Breast epithelium (tissue), 4 donors: ENCODE data around the gene RABAC1. TPM values are rescaled to one million over a fixed set of nuclear protein-coding genes. Genes with fewer than 3 reads are reported as not detected.

ENCODE experiments used
- DNase-seq, 2 donors: peaks; one replicate each; pipeline ENCODE4 v3.0.0-alpha.2; 2019; ENCODE audit warnings: low spot score in 2 of 2
- H3K27ac ChIP-seq, 2 donors: fragments of 200-600 bp; sonication (generic) in 1 of 2; one replicate each; pipeline ENCODE4 v1.5.1; 2016 to 2019; ENCODE audit warnings: mild to moderate bottlenecking in 1 of 2
- H3K27me3 ChIP-seq, 2 donors: fragments of 200-600 bp; sonication (generic) in 1 of 2; one replicate each; pipeline versions ENCODE4 v1.5.1 to v1.6.0; 2017 to 2019; ENCODE audit warnings: control low read depth in 1 of 2, mild to moderate bottlenecking in 1 of 2
- H3K36me3 ChIP-seq: fragments of 200-600 bp; one replicate; pipeline ENCODE4 v1.5.1; 2019
- H3K4me1 ChIP-seq, 2 donors: fragments of 200-600 bp; sonication (generic); one replicate each; pipeline ENCODE4 v1.5.1; 2016 to 2019; ENCODE audit warnings: control low read depth in 1 of 2
- H3K4me3 ChIP-seq, 3 donors: fragments of 200-600 bp; sonication (generic); 1 replicate in 2 of 3; 2 replicates in 1 of 3; pipeline ENCODE4 v1.5.1; 2016 to 2019; ENCODE audit warnings: mild to moderate bottlenecking in 3 of 3, moderate library complexity in 2 of 3
- H3K9me3 ChIP-seq, 2 donors: fragments of 200-600 bp; sonication (generic) in 1 of 2; one replicate each; pipeline ENCODE4 v1.5.1; 2016 to 2019; ENCODE audit warnings: control low read depth in 1 of 2
- POLR2A ChIP-seq: fragments of 450-650 bp; IDR thresholded peaks from one replicate; pipeline ENCODE4 v1.6.1; 2016; ENCODE audit warnings: antibody characterized with exemption, mild to moderate bottlenecking, moderate library complexity
- POLR2AphosphoS5 ChIP-seq, 3 donors: sonication (generic); formaldehyde crosslinking; IDR thresholded peaks; one replicate each; pipeline ENCODE4 v1.6.1; 2017; ENCODE audit warnings: antibody characterized with exemption in 3 of 3
- intact Hi-C: fragments of 100-400 bp; cut with DNase I; formaldehyde crosslinking; loops from one replicate; pipeline ENCODE4 v1.15.1; 2023; ENCODE audit warnings: low total_unique reads
- total RNA-seq, 3 donors: library from RNA; depleted of rRNA; stranded (reverse); fragments of >200 nt; gene quantifications; one replicate each; pipeline ENCODE4 v1.1.0, GENCODE V29; 2016
- TF ChIP-seq, protein P1 (sequence below), 3 donors: fragments of 450-650 bp; IDR thresholded peaks; one replicate each; pipeline ENCODE4 v1.5.1; 2016 to 2017; ENCODE audit warnings: antibody characterized with exemption in 3 of 3, mild to moderate bottlenecking in 3 of 3, moderate library complexity in 3 of 3

Gene RABAC1
- total RNA-seq, 3 donors from 2014 or later, result 150 to 190 (median 153) TPM

DNA sequence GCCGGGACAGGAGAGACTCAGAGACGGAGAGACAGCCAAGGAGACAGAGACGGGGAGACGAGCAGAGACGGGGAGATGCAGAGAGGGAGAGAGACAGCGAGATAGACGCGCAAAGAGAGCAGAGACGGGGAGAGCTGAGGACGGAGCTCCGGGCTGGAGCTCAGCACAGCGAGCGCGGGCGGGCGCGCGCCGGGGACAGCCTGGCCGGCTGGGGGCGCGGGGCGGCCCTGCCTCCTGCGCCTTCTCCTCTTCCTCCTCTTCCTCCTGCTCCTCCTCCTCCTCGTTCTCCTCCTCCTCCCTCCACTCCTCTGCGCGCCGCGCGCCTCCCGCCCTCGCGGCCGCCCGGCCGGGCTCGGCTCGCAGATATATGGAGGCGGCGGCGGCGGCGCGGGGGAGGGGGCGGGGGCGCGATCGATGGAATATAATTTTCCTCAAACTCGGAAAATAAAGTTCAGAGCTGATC is 30.9 kb downstream of the RABAC1 start, which contains the start of gene ERFL:
TSS of gene ERFL (minus strand) at position 229 of the 463 bp plus-strand sequence. CDS start 15,530 bp downstream, outside the sequence.
- peak within 1 kb of the TSS; percentile 26 to 64 (median 51) for H3K4me3 ChIP-seq
- H3K9me3 ChIP-seq, result no peaks in the 10 kb centered on the region
- peaks cover 3 to 85% of the 10 kb centered on the region in 2 donors for H3K27me3 ChIP-seq
- peaks cover 0 to 7% of the 10 kb centered on the region in 2 donors for H3K4me1 ChIP-seq
- H3K36me3 ChIP-seq, result no peaks in the 10 kb centered on the region
- DNase-seq, result no peak
- no peak for TF ChIP-seq POLR2AphosphoS5 (IDR thresholded peaks at IDR 0.05)
- TF ChIP-seq, protein P1, sequence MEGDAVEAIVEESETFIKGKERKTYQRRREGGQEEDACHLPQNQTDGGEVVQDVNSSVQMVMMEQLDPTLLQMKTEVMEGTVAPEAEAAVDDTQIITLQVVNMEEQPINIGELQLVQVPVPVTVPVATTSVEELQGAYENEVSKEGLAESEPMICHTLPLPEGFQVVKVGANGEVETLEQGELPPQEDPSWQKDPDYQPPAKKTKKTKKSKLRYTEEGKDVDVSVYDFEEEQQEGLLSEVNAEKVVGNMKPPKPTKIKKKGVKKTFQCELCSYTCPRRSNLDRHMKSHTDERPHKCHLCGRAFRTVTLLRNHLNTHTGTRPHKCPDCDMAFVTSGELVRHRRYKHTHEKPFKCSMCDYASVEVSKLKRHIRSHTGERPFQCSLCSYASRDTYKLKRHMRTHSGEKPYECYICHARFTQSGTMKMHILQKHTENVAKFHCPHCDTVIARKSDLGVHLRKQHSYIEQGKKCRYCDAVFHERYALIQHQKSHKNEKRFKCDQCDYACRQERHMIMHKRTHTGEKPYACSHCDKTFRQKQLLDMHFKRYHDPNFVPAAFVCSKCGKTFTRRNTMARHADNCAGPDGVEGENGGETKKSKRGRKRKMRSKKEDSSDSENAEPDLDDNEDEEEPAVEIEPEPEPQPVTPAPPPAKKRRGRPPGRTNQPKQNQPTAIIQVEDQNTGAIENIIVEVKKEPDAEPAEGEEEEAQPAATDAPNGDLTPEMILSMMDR (IDR thresholded peaks at IDR 0.05), result no peak
- no peak for TF ChIP-seq POLR2A
- H3K27ac ChIP-seq, result no peak within 1 kb of the TSS
- intact Hi-C loops, result loop anchor here (5.0 kb wide), 1 partner anchor 446 kb away; no protein-coding TSS in a partner anchor

DNA sequence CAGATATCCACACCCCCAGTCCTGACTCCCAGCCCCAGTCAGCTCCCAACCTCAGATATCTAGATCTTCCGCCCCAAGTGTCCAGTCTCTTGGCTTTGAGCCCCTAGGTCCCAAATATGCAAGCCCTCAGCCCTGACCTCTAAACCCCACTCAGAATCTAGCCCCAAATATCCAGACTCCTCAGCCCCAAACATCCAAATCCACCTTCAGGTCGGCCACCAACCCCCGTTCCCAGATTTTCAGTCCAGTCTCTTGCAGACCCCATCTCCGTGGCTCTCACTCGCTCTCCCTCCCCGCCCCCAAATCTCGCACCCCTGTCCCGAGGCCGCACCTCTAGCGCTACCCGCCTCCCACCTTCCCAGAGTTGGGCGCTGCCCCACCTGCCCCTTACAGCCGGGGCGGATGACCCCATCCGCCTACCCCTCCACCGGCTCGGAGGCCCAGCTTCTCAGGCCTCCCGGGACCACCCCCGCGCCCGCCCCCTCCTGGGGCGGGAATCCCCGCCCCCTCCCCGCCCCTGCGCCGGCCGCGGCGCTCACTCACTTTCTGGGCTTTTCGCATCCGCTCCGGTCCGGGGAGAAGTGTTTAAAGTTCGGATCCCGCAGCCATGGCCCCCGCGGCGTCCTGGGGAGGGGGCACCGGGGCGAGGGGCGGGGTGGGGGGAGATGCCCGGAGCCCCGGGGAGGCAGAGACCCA is 31.5 kb downstream of the RABAC1 start:
- Histone ChIP-seq H3K27me3 (peaks cover 3 to 86% of the 10 kb centered on the region in 2 donors), H3K4me1 (peaks cover 0 to 7% of the 10 kb centered on the region in 2 donors), H3K4me3 (peak overlapping the region; percentile 26 to 64 (median 51)), H3K36me3 (no peaks in the 10 kb centered on the region), H3K9me3 (no peaks in the 10 kb centered on the region), H3K27ac (no peak overlapping the region)
- TF ChIP-seq POLR2A (no peak), POLR2AphosphoS5 (IDR thresholded peaks at IDR 0.05) (no peak)
- no peak for DNase-seq
- intact Hi-C loops, result loop anchor here (5.0 kb wide), 1 partner anchor 445 kb away; no protein-coding TSS in a partner anchor

DNA sequence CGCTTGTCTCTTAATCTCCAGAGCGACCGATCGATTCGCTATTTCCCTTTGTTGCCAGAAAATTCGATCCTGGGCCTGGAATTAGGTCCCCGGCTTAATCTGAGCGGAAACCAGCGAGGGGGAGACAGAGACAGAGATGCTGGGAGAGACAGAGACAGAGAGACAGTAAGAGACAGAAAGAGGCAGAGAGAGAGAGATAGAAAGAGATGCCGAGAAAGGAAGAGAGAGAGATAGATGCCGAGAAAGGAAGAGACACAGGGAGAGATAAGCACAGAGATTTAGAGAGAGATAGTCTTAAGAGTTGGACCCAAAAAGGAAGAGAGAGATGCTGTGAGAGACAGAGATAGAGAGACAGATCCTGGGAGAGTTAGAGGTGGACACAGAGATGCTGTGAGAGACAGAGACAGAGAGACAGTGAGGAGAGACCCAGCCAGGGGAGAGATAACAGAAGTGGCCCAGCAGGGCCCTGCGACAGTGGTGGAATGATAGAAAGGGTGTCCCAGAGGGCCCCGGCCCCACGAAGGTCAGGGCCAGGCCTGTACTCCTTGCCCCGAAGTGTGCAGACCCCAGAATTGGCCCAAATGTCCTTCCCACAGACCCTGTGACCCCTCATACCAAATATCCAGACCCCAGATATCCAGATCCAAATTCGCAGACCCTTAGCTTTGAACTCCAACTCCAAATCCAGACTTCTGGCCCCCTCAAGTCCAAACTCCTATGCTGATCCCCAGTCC is 32.2 kb downstream of the RABAC1 start:
- H3K36me3 ChIP-seq, result no peaks in the 10 kb centered on the region
- peaks cover 0 to 7% of the 10 kb centered on the region in 2 donors for H3K4me1 ChIP-seq
- no peak overlapping the region for H3K27ac ChIP-seq
- intact Hi-C loops, result loop anchor here (5.0 kb wide), 1 partner anchor 445 kb away; no protein-coding TSS in a partner anchor
- no peaks in the 10 kb centered on the region for H3K9me3 ChIP-seq
- H3K27me3 ChIP-seq, result peaks cover 3 to 86% of the 10 kb centered on the region in 2 donors
- H3K4me3 ChIP-seq, result no peak overlapping the region
- TF ChIP-seq, protein P1 (IDR thresholded peaks at IDR 0.05), result no peak
- TF ChIP-seq POLR2A (no peak), POLR2AphosphoS5 (IDR thresholded peaks at IDR 0.05) (no peak)
- DNase-seq, result no peak

DNA sequence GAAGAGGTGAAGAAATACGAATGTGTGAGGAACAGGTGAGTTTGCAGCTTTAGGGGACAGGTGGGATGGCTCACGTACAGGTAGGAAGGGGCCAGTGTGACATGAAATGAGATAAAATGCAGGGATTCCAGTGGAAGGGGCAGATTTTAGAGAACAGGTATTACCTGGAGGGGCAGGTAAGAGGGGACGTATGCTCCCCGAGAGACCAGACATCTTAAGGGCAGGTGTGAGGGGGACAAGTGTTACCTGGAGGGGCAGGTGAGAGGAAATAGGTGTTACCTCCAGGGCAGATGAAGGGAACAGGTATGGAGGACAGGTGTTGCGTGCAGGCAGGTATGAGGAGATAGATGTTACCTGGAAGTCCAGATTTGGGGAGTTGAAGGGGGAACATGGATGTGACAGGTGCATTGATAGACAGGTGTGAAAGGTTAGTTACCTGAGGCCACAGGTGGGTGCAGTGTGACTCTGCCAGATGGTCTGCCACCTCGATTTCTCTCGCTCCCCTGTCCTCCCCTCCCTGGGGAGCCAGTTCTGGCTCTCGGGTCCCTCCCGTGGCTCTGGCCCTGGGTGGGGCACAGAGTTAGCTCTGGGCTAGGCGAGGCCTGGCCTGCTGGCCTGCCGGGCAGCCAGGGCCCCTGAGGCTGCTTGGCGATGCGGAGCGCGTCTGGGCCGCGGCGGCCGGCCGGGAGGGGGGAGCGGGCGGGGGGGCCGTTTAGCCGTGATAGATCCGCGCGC is 32.9 kb downstream of the RABAC1 start:
- peaks cover 0 to 7% of the 10 kb centered on the region in 2 donors for H3K4me1 ChIP-seq
- no peaks in the 10 kb centered on the region for H3K36me3 ChIP-seq
- no peak for DNase-seq
- H3K27me3 ChIP-seq, result peaks cover 3 to 86% of the 10 kb centered on the region in 2 donors
- TF ChIP-seq POLR2AphosphoS5 (IDR thresholded peaks at IDR 0.05), result no peak
- no peak for TF ChIP-seq POLR2A
- TF ChIP-seq, protein P1 (IDR thresholded peaks at IDR 0.05), result no peak
- no peaks in the 10 kb centered on the region for H3K9me3 ChIP-seq
- intact Hi-C loops, result loop anchor here (5.0 kb wide), 1 partner anchor 444 kb away; no protein-coding TSS in a partner anchor
- no peak overlapping the region for H3K27ac ChIP-seq
- no peak overlapping the region for H3K4me3 ChIP-seq
